ENCODE data around the gene HDAC7.

The HDAC7 gene

GRCh38 chr12:47819896-47820630 lies at the start of gene HDAC7:
HDAC7 (minus strand) TSS chr12:47819903; CDS start chr12:47819785, 118 bp downstream.
- DNase-seq, result peak; percentile 73

GRCh38 chr12:47868552-47869031 lies 48.9 kb upstream of the HDAC7 start:
- no peak for DNase-seq

GRCh38 chr12:47868041-47868440 lies 48.3 kb upstream of the HDAC7 start:
- DNase-seq, result no peak

- DNase-seq, result no peak
Observed at GRCh38 chr12:47867495-47867941, 47.8 kb upstream of the HDAC7 start.

GRCh38 chr12:47864646-47865235 lies 45.0 kb upstream of the HDAC7 start:
- no peak for DNase-seq

- no peak for DNase-seq
Observed at GRCh38 chr12:47863985-47864384, 44.3 kb upstream of the HDAC7 start.

GRCh38 chr12:47863467-47863866 lies 43.8 kb upstream of the HDAC7 start:
- DNase-seq, result no peak

- DNase-seq, result no peak
Observed at GRCh38 chr12:47862881-47863280, 43.2 kb upstream of the HDAC7 start.

GRCh38 chr12:47862167-47862750 lies 42.6 kb upstream of the HDAC7 start:
- no peak for DNase-seq

- no peak for DNase-seq
Observed at GRCh38 chr12:47860873-47861272, 41.2 kb upstream of the HDAC7 start.

GRCh38 chr12:47860279-47860841 lies 40.7 kb upstream of the HDAC7 start:
- no peak for DNase-seq

GRCh38 chr12:47858511-47859266 lies 39.0 kb upstream of the HDAC7 start:
- DNase-seq, result no peak

- DNase-seq, result no peak
Observed at GRCh38 chr12:47856721-47857575, 37.2 kb upstream of the HDAC7 start.

GRCh38 chr12:47856094-47856493 lies 36.4 kb upstream of the HDAC7 start:
- no peak for DNase-seq

- DNase-seq, result no peak
Observed at GRCh38 chr12:47855502-47855901, 35.8 kb upstream of the HDAC7 start.

GRCh38 chr12:47854531-47854930 lies 34.8 kb upstream of the HDAC7 start:
- no peak for DNase-seq

- no peak for DNase-seq
Observed at GRCh38 chr12:47852096-47852571, 32.4 kb upstream of the HDAC7 start.

- DNase-seq, result no peak
Observed at GRCh38 chr12:47851303-47851952, 31.7 kb upstream of the HDAC7 start.

GRCh38 chr12:47850153-47851084 lies 30.7 kb upstream of the HDAC7 start:
- DNase-seq, result no peak

- DNase-seq, result no peak
Observed at GRCh38 chr12:47849261-47849660, 29.6 kb upstream of the HDAC7 start.

Measured in activated CD4-positive, alpha-beta T cell treated with anti-CD3 and anti-CD28 coated beads, Interleukin-2, amount 50 U/mL, for 1 hour (primary cell).